Right lobe of liver (tissue), 6 donors: ENCODE results near the gene CELSR1. TPM values are rescaled to one million over a fixed set of nuclear protein-coding genes. Genes with fewer than 3 reads are reported as not detected.

Experiments used
- ATAC-seq, 4 donors: fragments of 200-7000 bp; cut with Tn5 transposase; one replicate each; pipeline ENCODE4 v1.9.1; 2020; ENCODE audit warnings: mild to moderate bottlenecking in 4 of 4, moderate library complexity in 4 of 4
- DNase-seq, 3 donors: peaks; one replicate each; pipeline ENCODE4 v3.0.0-alpha.2; 2020
- H3K27ac ChIP-seq, 3 donors: fragments of 200-600 bp; one replicate each; pipeline ENCODE4 v1.8.0; 2022
- H3K27me3 ChIP-seq, 2 donors: fragments of 200-600 bp; one replicate each; pipeline ENCODE4 v1.8.0; 2022
- H3K36me3 ChIP-seq, 4 donors: fragments of 200-600 bp; sonication (generic) in 1 of 4; one replicate each; pipeline versions ENCODE4 v1.5.1 to v1.8.0; 2017 to 2022; ENCODE audit warnings: control low read depth in 1 of 4
- H3K4me1 ChIP-seq, 4 donors: fragments of 200-600 bp; sonication (generic) in 1 of 4; one replicate each; pipeline versions ENCODE4 v1.5.1 to v1.8.0; 2017 to 2022; ENCODE audit warnings: control low read depth in 1 of 4
- H3K4me3 ChIP-seq, 3 donors: fragments of 200-600 bp; one replicate each; pipeline ENCODE4 v1.8.0; 2022
- H3K9me3 ChIP-seq, 4 donors: fragments of 200-600 bp; sonication (generic) in 1 of 4; one replicate each; pipeline versions ENCODE4 v1.5.1 to v1.8.0; 2017 to 2022; ENCODE audit warnings: control low read depth in 1 of 4
- CTCF ChIP-seq, 4 donors: fragments of 200-600 bp in 3 of 4; fragments of 450-650 bp in 1 of 4; IDR thresholded peaks; one replicate each; pipeline versions ENCODE4 v1.5.1 to v1.8.0; 2016 to 2022; ENCODE audit warnings: antibody characterized with exemption in 4 of 4, mild to moderate bottlenecking in 2 of 4
- POLR2A ChIP-seq: fragments of 450-650 bp; IDR thresholded peaks from one replicate; pipeline ENCODE4 v1.6.1; 2017; ENCODE audit warnings: antibody characterized with exemption, mild to moderate bottlenecking
- WGBS: methylation state at CpG from one replicate; pipeline ENCODE4 v1.1.6; 2018; ENCODE audit warnings: low coverage, low lambda C conversion rate; ENCODE audit not compliant: insufficient coverage; ENCODE audit errors: missing lambda C conversion rate; 5-methylcytosine and 5-hydroxymethylcytosine counted together
- intact Hi-C, 2 donors: fragments of 100-400 bp; cut with DNase I; formaldehyde crosslinking; loops; one replicate each; pipeline versions ENCODE4 v1.11.2 to v1.14.1; 2022
- total RNA-seq, 6 experiments: library from RNA; depleted of rRNA in 2 of 6; stranded (reverse); fragments of >200 nt in 2 of 6; fragmentation: NEBNext Ultra II Directional in 3 of 6; extraction: Animal tissue kit (Norgen Biotek cat#: 25700) in 3 of 6; gene quantifications; one replicate each; pipeline versions ENCODE4 v1.1.0 to v1.2.4, GENCODE V29; 2016 to 2023
- donor health status: DM: no; HTN: yes; CAD: no.
- donor health status: DM: no; HTN: no; CAD: no.
- donor health status: DM: no; HTN: no; CAD: no.
- donor health status: DM: no; HTN: yes; CAD: no.
- donor health status: DM: no; HTN: yes; CAD: no.

The CELSR1 gene
- total RNA-seq, 6 experiments from 2014 or later = 2.9 to 8.2 (median 5.0) TPM

- no peaks in the 10 kb centered on the region for H3K9me3 ChIP-seq
- no peak overlapping the region for H3K4me3 ChIP-seq
- TF ChIP-seq CTCF (IDR thresholded peaks at IDR 0.05) = no peak
- no peak for TF ChIP-seq POLR2A
- WGBS = 74% methylated on average over 3 of the region's 5 CpGs
- ATAC-seq = no peak
- peak in 1 of 3 donors; percentile 47 for DNase-seq
- peaks cover 0 to 19% (median 6%) of the 10 kb centered on the region in 4 donors for H3K4me1 ChIP-seq
- no peak overlapping the region for H3K27ac ChIP-seq
- H3K36me3 ChIP-seq = peaks cover 0 to 18% (median 0%) of the 10 kb centered on the region in 4 donors
- no peaks in the 10 kb centered on the region for H3K27me3 ChIP-seq
- intact Hi-C loops = no loop called here
These were observed 177.3 kb downstream of the CELSR1 start for GRCh38 chr22:46360097-46360496.

DNA sequence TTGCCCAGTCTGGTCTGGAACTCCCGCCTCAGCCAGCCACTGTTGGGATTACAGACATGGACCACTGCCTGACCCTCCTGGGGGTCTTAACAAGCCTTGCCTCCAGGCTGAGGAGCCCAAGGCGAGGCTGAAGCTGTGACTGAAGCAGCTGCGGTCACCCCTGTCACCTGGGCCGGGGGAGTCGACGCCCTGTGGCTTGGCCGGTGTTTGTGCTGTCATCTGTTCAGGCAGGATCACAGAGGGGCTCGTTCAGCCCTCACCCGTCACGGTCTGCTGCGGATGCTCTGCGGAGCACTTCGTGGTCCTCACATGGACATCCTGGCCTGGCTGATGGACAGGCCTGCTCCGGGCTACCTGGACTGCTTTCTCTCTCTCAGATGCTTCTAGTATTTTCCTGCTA is 178.1 kb downstream of the CELSR1 start:
- intact Hi-C loops = loop anchor here (5.0 kb wide), 2 partner anchors 178 to 183 kb away; partner anchors contain the start of gene CELSR1 (in 1 of the 2)
- DNase-seq (no peak), ATAC-seq (no peak)
- no peak overlapping the region for H3K27ac ChIP-seq
- TF ChIP-seq CTCF (IDR thresholded peaks at IDR 0.05) (no peak), POLR2A (no peak)
- 100% methylated on average over 2 of the region's 14 CpGs for WGBS
- no peaks in the 10 kb centered on the region for H3K27me3 ChIP-seq
- H3K36me3 ChIP-seq = peaks cover 0 to 18% (median 0%) of the 10 kb centered on the region in 4 donors
- H3K4me1 ChIP-seq = peaks cover 0 to 19% (median 6%) of the 10 kb centered on the region in 4 donors
- H3K4me3 ChIP-seq = no peak overlapping the region
- H3K9me3 ChIP-seq = no peaks in the 10 kb centered on the region

GRCh38 chr22:46358766-46359165 is 178.7 kb downstream of the CELSR1 start:
- no peak for DNase-seq
- ATAC-seq = no peak
- 60% methylated on average over 1 of the region's 6 CpGs for WGBS
- Histone ChIP-seq H3K9me3 (no peaks in the 10 kb centered on the region), H3K4me1 (peaks cover 0 to 19% (median 6%) of the 10 kb centered on the region in 4 donors), H3K27me3 (no peaks in the 10 kb centered on the region), H3K27ac (no peak overlapping the region), H3K4me3 (no peak overlapping the region), H3K36me3 (peaks cover 0 to 18% (median 0%) of the 10 kb centered on the region in 4 donors)
- TF ChIP-seq POLR2A (no peak), CTCF (IDR thresholded peaks at IDR 0.05) (no peak)
- intact Hi-C loops = loop anchor here (5.0 kb wide), 2 partner anchors 179 to 184 kb away; partner anchors contain the start of gene CELSR1 (in 1 of the 2)

DNA sequence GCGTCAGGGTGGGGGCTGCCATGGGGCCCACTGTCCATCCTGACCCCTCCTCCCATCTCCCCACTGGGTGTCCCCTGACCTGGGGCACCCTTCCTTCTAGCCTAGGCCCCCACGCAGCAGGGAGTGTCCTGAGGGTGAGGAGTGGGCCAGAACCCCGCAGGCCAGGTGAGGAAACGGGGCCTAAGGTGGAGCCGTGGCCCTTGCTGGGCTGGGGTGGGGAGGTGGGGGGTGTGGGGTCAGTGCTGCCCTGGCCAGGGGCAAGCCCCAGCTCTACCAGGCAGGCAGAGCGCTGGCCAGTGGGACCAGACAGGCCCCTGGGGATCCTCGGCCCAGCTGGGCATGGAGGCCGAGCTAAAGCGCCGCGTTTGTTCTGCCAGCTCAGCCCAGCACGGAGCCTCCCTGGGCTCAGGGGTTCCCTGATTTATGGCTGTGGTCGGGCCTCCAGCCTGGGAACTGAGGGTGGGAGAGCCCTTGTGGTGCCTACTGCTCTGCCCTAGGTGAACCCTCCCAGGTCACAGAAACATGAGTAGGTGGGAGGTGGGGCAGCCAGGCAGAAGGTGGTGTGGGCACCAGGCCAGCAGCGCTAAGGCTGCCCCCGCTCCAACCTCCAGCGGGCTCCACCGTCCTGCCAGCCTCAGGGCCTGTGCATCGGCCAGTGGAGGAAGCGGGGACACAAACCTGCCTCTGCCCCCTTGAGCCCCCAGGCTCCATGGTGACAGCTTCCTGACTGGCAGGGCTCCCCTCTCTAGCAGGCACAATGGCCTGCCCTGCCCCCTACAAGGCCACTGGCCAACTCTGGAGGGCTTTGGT is 179.5 kb downstream of the CELSR1 start:
- no peaks in the 10 kb centered on the region for H3K9me3 ChIP-seq
- WGBS = 81% methylated on average over 3 of the region's 19 CpGs
- no peak overlapping the region for H3K27ac ChIP-seq
- DNase-seq (no peak), ATAC-seq (no peak)
- peaks cover 0 to 23% (median 2%) of the 10 kb centered on the region in 4 donors for H3K36me3 ChIP-seq
- intact Hi-C loops = loop anchor here (5.0 kb wide), 2 partner anchors 179 to 184 kb away; partner anchors contain the start of gene CELSR1 (in 1 of the 2)
- no peak overlapping the region for H3K4me3 ChIP-seq
- peaks cover 0 to 14% (median 6%) of the 10 kb centered on the region in 4 donors for H3K4me1 ChIP-seq
- TF ChIP-seq POLR2A (no peak), CTCF (IDR thresholded peaks at IDR 0.05) (no peak)
- no peaks in the 10 kb centered on the region for H3K27me3 ChIP-seq
